HFF-Myc (cell line): ENCODE data around the gene SMG6.
A peak's percentile ranks its signal among the peaks of the same experiment; 100 is the strongest.

Experiments used
- DNase-seq: peaks from one replicate; pipeline ENCODE4 v3.0.0-alpha.2; 2011; ENCODE audit warnings: low read depth; ENCODE audit errors: extremely low read depth
- H3K4me3 ChIP-seq: replicated peaks from 2 replicates; pipeline ENCODE4 v1.5.1; 2011; ENCODE audit warnings: low read depth, mild to moderate bottlenecking, control low read depth, low read length
- TF ChIP-seq, protein P1 (sequence below): IDR thresholded peaks from 2 replicates; pipeline ENCODE4 v1.5.1; 2012; ENCODE audit warnings: mild to moderate bottlenecking, low read depth, low read length, control low read depth; ENCODE audit errors: missing control alignments

Gene SMG6

DNA sequence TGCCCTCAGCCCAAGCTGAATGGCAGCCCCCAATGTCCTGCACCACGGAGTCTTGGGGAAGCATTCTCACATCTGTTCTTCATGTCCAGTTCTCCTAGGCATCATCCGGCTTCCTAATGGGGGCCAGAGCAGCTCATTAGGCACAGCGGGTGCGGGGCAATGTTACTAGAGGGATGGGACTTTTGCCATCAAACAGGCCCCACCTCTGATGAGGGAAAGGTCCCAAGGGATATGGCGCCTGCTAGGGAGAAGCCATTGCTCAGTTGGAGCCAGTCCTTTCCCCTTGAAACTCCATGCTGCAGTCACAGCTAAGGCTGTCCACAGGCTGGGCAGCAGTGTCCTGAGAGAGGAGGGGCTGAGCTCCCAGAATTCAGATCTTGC is 275.4 kb downstream of the SMG6 start:
- TF ChIP-seq, protein P1, sequence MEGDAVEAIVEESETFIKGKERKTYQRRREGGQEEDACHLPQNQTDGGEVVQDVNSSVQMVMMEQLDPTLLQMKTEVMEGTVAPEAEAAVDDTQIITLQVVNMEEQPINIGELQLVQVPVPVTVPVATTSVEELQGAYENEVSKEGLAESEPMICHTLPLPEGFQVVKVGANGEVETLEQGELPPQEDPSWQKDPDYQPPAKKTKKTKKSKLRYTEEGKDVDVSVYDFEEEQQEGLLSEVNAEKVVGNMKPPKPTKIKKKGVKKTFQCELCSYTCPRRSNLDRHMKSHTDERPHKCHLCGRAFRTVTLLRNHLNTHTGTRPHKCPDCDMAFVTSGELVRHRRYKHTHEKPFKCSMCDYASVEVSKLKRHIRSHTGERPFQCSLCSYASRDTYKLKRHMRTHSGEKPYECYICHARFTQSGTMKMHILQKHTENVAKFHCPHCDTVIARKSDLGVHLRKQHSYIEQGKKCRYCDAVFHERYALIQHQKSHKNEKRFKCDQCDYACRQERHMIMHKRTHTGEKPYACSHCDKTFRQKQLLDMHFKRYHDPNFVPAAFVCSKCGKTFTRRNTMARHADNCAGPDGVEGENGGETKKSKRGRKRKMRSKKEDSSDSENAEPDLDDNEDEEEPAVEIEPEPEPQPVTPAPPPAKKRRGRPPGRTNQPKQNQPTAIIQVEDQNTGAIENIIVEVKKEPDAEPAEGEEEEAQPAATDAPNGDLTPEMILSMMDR: no peak
- no peak for DNase-seq
- H3K4me3 ChIP-seq: no peak overlapping the region

DNA sequence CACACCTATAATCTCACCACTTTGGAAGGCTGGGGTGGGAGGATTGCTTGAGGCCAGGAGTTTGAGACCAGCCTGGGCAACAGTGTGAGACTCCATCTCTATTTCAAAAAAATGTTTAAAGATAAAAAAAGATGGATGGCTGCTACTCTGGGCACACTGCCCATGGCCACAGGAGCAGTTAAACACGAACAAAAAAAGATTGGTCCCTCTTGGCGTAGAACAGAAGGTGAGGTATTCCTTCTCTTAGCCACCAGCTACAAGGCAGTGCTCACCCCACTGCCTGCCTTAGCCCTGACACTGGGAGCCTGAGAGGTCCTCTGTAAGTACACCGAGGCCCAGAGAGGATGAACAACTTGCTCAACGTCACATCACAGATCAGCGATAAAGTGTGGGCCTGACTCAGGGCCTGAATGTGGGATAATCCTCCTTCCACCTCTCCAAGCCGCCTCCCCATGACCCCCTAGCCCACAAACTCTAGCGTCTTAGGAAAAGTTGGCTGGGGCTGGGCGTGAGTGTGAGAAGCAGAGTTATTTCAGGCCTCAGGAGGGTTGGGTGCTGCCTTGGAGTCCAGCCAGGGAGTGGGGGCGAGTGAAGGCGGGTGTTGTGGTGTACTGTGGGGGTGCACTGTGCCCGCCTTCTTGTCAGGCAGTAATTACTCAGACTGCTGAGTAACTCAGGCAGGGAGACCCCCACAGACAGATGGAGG is 275.9 kb downstream of the SMG6 start:
- no peak overlapping the region for H3K4me3 ChIP-seq
- TF ChIP-seq, protein P1: no peak
- DNase-seq: no peak

DNA sequence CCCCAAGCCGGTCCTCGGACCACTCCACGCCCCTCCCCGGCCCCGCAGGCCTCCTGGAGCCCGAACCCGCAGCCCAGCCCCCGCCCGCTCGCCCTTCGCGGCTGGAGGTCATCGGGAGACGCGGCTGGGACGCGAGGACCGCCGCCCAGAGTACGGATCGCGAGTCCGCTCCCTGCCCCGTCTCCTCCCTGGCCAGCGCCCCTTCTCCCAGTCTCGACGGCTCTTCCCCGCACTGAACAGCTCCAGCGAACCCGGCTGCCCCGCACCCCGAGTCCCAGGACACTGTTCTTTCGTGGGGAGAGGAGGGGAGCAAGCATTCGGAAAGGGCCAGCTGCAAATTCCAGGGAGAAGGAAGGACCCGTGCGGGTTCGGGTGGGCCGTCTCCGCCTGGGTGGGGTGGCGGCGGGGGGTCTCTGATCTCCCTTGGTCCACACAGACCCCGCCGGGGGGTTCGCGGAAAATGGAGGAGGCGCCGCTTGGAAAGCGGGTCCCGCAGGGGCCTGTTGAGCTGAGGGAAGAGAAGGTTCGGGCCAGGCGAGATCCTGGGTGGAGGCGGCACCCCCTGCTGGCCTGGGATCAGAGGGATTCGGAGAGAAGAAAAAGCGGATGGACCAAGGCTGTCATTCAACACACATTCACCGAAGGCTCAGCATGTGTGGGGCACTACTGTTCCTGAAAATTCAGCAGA is 277.8 kb downstream of the SMG6 start:
- H3K4me3 ChIP-seq: peak overlapping the region; percentile 47
- TF ChIP-seq, protein P1: peak; percentile 83
- no peak for DNase-seq

DNA sequence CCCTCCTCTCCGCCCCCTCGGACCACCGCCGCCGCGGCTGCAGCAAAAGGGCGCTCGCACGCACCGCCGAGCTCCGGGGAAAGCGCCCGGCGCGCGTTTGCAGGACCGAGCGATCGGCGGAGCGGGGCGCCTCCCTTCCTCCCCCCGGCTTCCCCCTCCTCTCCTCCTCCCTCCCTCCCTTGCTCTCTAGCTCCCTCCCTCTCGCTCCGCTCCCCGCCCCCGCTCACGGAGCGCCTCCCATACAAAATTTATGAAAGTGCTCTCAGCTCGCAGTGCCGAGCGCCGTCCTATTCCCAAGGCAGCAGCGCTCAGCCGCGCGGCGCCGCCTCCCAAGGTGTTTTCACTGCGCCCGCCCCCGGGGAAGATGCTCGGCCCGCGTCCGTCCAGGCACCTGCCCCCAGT is 278.4 kb downstream of the SMG6 start, which contains the start of gene RTN4RL1:
TSS of gene RTN4RL1 (minus strand) at position 115 of the 402 bp plus-strand sequence. CDS start 469 bp downstream, outside the sequence.
- TF ChIP-seq, protein P1: no peak
- DNase-seq: no peak
- H3K4me3 ChIP-seq: peak within 1 kb of the TSS; percentile 47

DNA sequence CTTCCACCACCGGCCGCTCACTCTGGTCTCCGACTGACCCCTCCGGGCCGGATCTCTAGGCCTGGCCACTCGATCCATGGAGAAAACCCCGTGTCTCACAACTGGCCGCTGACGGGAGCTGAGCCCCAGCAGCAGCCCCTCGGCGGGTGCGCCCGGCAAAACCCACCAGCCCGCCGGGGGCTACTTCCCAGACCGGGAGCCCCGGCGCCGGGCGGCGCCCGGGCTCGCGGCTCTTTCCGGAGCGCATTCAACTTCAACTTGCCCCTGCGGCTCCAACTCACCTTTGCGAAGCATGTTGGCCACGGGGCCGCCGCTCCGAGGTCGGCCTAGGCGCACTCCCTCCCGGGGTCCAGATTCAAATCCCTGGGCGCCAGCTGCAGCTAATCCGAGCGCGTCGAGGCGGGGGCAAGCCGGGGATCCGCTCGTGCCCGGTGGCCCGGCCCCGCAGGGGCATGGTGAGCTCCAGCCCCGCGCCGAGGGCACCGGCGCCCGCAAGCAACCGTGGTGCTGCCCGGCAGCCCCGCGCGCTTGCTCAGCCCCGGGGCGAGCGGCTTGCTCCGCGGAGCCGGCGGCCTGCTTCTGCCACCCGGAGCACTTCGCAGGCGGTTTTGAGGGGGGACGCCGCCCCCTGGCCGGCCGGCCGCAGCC is 278.9 kb downstream of the SMG6 start:
- peak overlapping the region; percentile 47 for H3K4me3 ChIP-seq
- TF ChIP-seq, protein P1: no peak
- no peak for DNase-seq

DNA sequence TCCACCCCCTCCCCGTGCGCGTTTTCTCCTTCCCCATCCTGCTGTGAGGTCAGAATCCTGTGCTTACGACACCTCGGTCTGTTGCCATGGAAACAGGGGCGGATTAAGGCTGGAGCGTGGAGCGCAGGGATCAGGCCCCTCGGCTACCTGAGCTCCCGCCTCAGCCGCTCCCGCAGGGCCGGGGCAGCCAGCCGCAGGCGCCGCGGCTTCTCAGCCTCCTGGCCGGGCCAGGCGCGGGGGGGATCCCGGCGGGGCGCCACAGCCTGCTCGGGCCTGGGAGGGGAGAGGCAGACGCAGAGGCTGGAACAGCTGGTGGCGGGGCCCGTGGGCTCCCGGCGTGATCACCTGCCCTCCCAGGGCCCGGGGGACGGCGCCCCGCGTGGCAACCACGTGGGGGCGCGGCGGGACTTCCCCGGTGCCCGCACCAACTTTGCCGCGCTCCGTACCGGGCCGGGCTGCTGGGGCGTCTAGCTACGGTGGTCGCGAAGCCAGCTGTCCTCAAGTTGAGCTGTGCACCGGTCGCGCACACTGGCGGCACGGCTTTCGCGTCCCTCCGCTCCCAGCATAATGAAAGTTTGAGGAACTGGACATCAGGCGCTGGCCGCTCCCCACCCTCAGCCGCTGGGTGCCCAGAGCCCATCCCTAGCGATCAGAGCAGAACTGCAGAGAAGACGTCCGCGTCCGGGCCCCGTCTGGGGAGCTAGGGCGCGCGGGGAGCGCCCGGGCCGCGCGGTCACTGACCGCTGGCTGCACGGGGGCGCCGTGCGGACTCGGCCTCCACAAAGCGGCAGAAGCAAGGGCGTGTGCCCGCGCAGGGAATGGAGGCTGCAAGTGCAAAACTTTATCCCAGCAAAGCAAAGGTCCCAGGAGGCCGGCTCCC is 279.7 kb downstream of the SMG6 start:
- no peak for DNase-seq
- H3K4me3 ChIP-seq: peak overlapping the region; percentile 47
- TF ChIP-seq, protein P1: no peak
